A549 (cell line): ENCODE results near the gene PHF23. TPM values are rescaled to one million over a fixed set of nuclear protein-coding genes. Genes with fewer than 3 reads are reported as not detected.

Source experiments
- ATAC-seq, 2 experiments: fragments of 200-7000 bp in 1 of 2; fragments of >200 bp in 1 of 2; cut with Nextera tagmentation in 1 of 2; cut with Tn5 transposase in 1 of 2; 3 replicates each; pipeline versions ENCODE4 v1.8.0 to v1.9.1; 2018 to 2020; ENCODE audit warnings: mild to moderate bottlenecking in 1 of 2, moderate library complexity in 1 of 2
- CTCF ChIA-PET: fragments of 300-600 bp; sonication (Branson Sonifier 250); formaldehyde crosslinking; extraction: SDS; loops from one replicate; lab custom pipeline; 2021; ENCODE audit warnings: antibody characterized with exemption, inconsistent platforms; lab: Yijun Ruan, JAX
- POLR2A ChIA-PET: fragments of 350-600 bp; formaldehyde crosslinking; extraction: SDS; loops from one replicate; lab custom pipeline; 2021; ENCODE audit warnings: antibody characterized with exemption, inconsistent platforms; lab: Yijun Ruan, JAX
- DNase-seq, 2 experiments: peaks; one replicate each; pipeline versions ENCODE4 v3.0.0 to v3.0.0-alpha.2; 2011 to 2016; ENCODE audit warnings: low read depth in 1 of 2, low spot score in 1 of 2
- FAIRE-seq: peaks from 2 replicates; lab custom pipeline; 2011; peaks lifted over from hg19 to GRCh38; lab: Jason Lieb, UNC
- H3K27ac ChIP-seq, 2 experiments: fragments of >200 bp; sonication (Bioruptor Twin); formaldehyde crosslinking; 3 replicates each; pipeline ENCODE4 v1.5.1; 2016 to 2017
- H3K4me1 ChIP-seq: fragments of >200 bp; sonication (Bioruptor Twin); formaldehyde crosslinking; 3 replicates; pipeline ENCODE4 v1.6.1; 2016
- H3K4me2 ChIP-seq: fragments of >200 bp; sonication (Bioruptor Twin); formaldehyde crosslinking; 3 replicates; pipeline ENCODE4 v1.6.1; 2016
- H3K4me3 ChIP-seq: fragments of >200 bp; sonication (Bioruptor Twin); formaldehyde crosslinking; 3 replicates; pipeline ENCODE4 v1.5.1; 2016
- H3K9me3 ChIP-seq: fragments of >200 bp; sonication (Bioruptor Twin); formaldehyde crosslinking; 3 replicates; pipeline ENCODE4 v1.6.1; 2016
- BCL3 ChIP-seq: fragments of >200 bp; sonication (Bioruptor Twin); formaldehyde crosslinking; IDR thresholded peaks from 3 replicates; pipeline ENCODE4 v1.6.1; 2016
- CEBPB ChIP-seq, 2 experiments: fragments of >200 bp in 1 of 2; sonication (Bioruptor Twin) in 1 of 2; formaldehyde crosslinking in 1 of 2; IDR thresholded peaks; 2 replicates each; pipeline ENCODE4 v1.6.1; 2012 to 2016
- CHD2 ChIP-seq: fragments of 150-350 bp; IDR thresholded peaks from 2 replicates; pipeline ENCODE4 v1.6.1; 2014; ENCODE audit warnings: low read length; ENCODE audit not compliant: partially characterized antibody
- EP300 ChIP-seq, 2 experiments: fragments of >200 bp; sonication (Bioruptor Twin); formaldehyde crosslinking; IDR thresholded peaks; 2 replicates in 1 of 2; 3 replicates in 1 of 2; pipeline ENCODE4 v1.6.1; 2016 to 2017
- FOSL2 ChIP-seq, 2 experiments: fragments of 450-650 bp in 1 of 2; fragments of >200 bp in 1 of 2; sonication (Bioruptor Twin) in 1 of 2; formaldehyde crosslinking; IDR thresholded peaks; 2 replicates each; pipeline versions ENCODE4 v1.5.0 to v1.6.1; 2016 to 2020; ENCODE audit warnings: mild to moderate bottlenecking in 1 of 2, moderate library complexity in 1 of 2
- HDAC2 ChIP-seq: fragments of 200-600 bp; sonication (generic); IDR thresholded peaks from 2 replicates; pipeline ENCODE4 v1.6.1; 2016
- JUN ChIP-seq, 2 experiments: fragments of >200 bp; sonication (Bioruptor Twin); formaldehyde crosslinking; IDR thresholded peaks; 2 replicates in 1 of 2; 3 replicates in 1 of 2; pipeline ENCODE4 v1.6.1; 2016 to 2017
- KDM1A ChIP-seq: fragments of 200-600 bp; sonication (generic); IDR thresholded peaks from 2 replicates; pipeline ENCODE4 v1.6.1; 2016; ENCODE audit warnings: low read depth, mild to moderate bottlenecking
- KDM5A ChIP-seq: fragments of 200-600 bp; sonication (generic); IDR thresholded peaks from 2 replicates; pipeline ENCODE4 v1.6.1; 2016; ENCODE audit warnings: antibody characterized with exemption, mild to moderate bottlenecking
- MAZ ChIP-seq: fragments of 150-350 bp; IDR thresholded peaks from 2 replicates; pipeline ENCODE4 v1.6.1; 2014; ENCODE audit warnings: antibody characterized with exemption, low read depth, low read length, borderline replicate concordance
- NR3C1 ChIP-seq: fragments of >200 bp; sonication (Bioruptor Twin); formaldehyde crosslinking; IDR thresholded peaks from 3 replicates; pipeline ENCODE4 v1.6.1; 2017
- PHF8 ChIP-seq: fragments of 200-600 bp; sonication (generic); IDR thresholded peaks from 2 replicates; pipeline ENCODE4 v1.6.1; 2016; ENCODE audit warnings: low read depth, mild to moderate bottlenecking, antibody characterized with exemption, moderate library complexity, borderline replicate concordance
- POLR2A ChIP-seq: IDR thresholded peaks from 2 replicates; pipeline ENCODE4 v1.6.1; 2012; ENCODE audit warnings: mild to moderate bottlenecking, low read length
- POLR2AphosphoS2 ChIP-seq: conservative IDR thresholded peaks from 2 replicates; pipeline ENCODE4 v1.6.1; 2012; ENCODE audit warnings: low read length, improper control_type of control experiment, inconsistent platforms
- RAD21 ChIP-seq, 2 experiments: fragments of >200 bp in 1 of 2; sonication (Bioruptor Twin) in 1 of 2; formaldehyde crosslinking in 1 of 2; IDR thresholded peaks in 1 of 2; conservative IDR thresholded peaks in 1 of 2; 2 replicates in 1 of 2; 3 replicates in 1 of 2; pipeline ENCODE4 v1.6.1; 2012 to 2018; ENCODE audit warnings: inconsistent platforms in 1 of 2
- RFX5 ChIP-seq: fragments of 450-650 bp; IDR thresholded peaks from 2 replicates; pipeline ENCODE4 v1.7.1; 2014; ENCODE audit warnings: antibody characterized with exemption, mild to moderate bottlenecking, moderate library complexity
- SMC3 ChIP-seq: fragments of >200 bp; sonication (Bioruptor Twin); formaldehyde crosslinking; IDR thresholded peaks from 3 replicates; pipeline ENCODE4 v1.6.1; 2018; ENCODE audit warnings: inconsistent platforms
- WGBS: methylation state at CpG from one replicate; pipeline ENCODE4 v1.1.6; 2017; ENCODE audit errors: missing lambda C conversion rate; 5-methylcytosine and 5-hydroxymethylcytosine counted together
- polyA plus RNA-seq, 4 experiments: library from polyadenylated mRNA; depleted of rRNA in 3 of 4; stranded (reverse); fragments of >200 nt; fragmentation: RNase III in 1 of 4; extraction: RNeasy Plus Mini Kit Qiagen cat#74134 plus additional on column Dnase treatment in 1 of 4; gene quantifications; 2 replicates in 3 of 4; 3 replicates in 1 of 4; pipeline ENCODE4 v1.2.3, GENCODE V29; 2011 to 2017
- TF ChIP-seq, protein P1 (sequence below): fragments of 200-600 bp; sonication (generic); IDR thresholded peaks from 2 replicates; pipeline ENCODE4 v1.6.1; 2016; ENCODE audit warnings: antibody characterized with exemption, mild to moderate bottlenecking, moderate library complexity
- TF ChIP-seq, protein P2 (sequence below): IDR thresholded peaks from 2 replicates; pipeline ENCODE4 v1.6.1; 2012
- TF ChIP-seq, protein P3 (sequence below): fragments of 250-450 bp; sonication (Bioruptor Pico); IDR thresholded peaks from 2 replicates; pipeline ENCODE4 v1.5.0; 2021; ENCODE audit warnings: mild to moderate bottlenecking, moderate library complexity, borderline replicate concordance
- TF ChIP-seq, protein P4 (sequence below): IDR thresholded peaks from 2 replicates; pipeline ENCODE4 v1.6.1; 2012

Gene PHF23
- polyA plus RNA-seq, 2 of the 4 experiments (the other 2 are of a cell fraction) = 52.1 to 80.2 TPM

DNA sequence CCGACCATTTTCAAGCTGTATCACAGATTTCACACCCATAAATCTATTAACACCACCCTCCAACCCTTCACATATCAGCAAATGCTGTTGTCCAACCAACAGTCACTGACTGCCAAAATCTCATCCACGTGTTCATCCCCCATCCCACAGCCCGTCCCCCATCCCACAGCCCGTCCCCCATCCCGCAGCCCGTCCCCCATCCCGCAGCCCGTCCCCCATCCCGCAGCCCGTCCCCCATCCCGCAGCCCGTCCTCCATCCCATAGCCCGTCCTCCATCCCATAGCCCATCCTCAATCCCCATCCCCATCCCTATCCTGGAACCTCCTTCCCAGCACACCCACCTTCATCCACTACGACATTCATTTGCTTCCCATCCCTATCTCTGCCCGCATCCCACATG is 33.7 kb downstream of the PHF23 start:
- Histone ChIP-seq H3K27ac (peak overlapping the region; percentile 82 to 85), H3K4me1 (peaks cover 12% of the 10 kb centered on the region), H3K9me3 (no peaks in the 10 kb centered on the region), H3K4me2 (peak overlapping the region; percentile 84), H3K4me3 (peak overlapping the region; percentile 52)
- ATAC-seq (no peak), FAIRE-seq (no peak)
- WGBS = 78% methylated on average over 7 of the region's 15 CpGs
- CTCF ChIA-PET = interaction anchor here (0.8 to 5.3 kb wide), 5 partner anchors 9 to 159 kb away, joined by 3 to 20 read pairs (median 5); partner anchors contain the start of gene ASGR1
- POLR2A ChIA-PET = no interaction called here
- TF ChIP-seq, protein P1, sequence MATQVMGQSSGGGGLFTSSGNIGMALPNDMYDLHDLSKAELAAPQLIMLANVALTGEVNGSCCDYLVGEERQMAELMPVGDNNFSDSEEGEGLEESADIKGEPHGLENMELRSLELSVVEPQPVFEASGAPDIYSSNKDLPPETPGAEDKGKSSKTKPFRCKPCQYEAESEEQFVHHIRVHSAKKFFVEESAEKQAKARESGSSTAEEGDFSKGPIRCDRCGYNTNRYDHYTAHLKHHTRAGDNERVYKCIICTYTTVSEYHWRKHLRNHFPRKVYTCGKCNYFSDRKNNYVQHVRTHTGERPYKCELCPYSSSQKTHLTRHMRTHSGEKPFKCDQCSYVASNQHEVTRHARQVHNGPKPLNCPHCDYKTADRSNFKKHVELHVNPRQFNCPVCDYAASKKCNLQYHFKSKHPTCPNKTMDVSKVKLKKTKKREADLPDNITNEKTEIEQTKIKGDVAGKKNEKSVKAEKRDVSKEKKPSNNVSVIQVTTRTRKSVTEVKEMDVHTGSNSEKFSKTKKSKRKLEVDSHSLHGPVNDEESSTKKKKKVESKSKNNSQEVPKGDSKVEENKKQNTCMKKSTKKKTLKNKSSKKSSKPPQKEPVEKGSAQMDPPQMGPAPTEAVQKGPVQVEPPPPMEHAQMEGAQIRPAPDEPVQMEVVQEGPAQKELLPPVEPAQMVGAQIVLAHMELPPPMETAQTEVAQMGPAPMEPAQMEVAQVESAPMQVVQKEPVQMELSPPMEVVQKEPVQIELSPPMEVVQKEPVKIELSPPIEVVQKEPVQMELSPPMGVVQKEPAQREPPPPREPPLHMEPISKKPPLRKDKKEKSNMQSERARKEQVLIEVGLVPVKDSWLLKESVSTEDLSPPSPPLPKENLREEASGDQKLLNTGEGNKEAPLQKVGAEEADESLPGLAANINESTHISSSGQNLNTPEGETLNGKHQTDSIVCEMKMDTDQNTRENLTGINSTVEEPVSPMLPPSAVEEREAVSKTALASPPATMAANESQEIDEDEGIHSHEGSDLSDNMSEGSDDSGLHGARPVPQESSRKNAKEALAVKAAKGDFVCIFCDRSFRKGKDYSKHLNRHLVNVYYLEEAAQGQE = no peak
- TF ChIP-seq JUN (IDR thresholded peaks at IDR 0.05) = no peak
- TF ChIP-seq SMC3 = no peak
- no peak for TF ChIP-seq FOSL2 (IDR thresholded peaks at IDR 0.05)
- no peak for TF ChIP-seq FOSL2 (CRISPR knock-in tag; IDR thresholded peaks at IDR 0.05)
- TF ChIP-seq, all 56 proteins: peak for 0
- no peak for DNase-seq

GRCh38 chr17:7204828-7205461 is 34.3 kb downstream of the PHF23 start:
- POLR2A ChIA-PET = no interaction called here
- peak; percentile 87 to 91 for ATAC-seq
- peak overlapping the region; percentile 82 to 85 for H3K27ac ChIP-seq
- H3K4me2 ChIP-seq = peak overlapping the region; percentile 84
- DNase-seq = peak; percentile 94 to 98
- 1% methylated on average over 34 of the region's 34 CpGs for WGBS
- TF ChIP-seq BCL3 (no peak), CEBPB (IDR thresholded peaks at IDR 0.05) (no peak), NR3C1 (no peak), RFX5 (peak; percentile 56; the same call in 1 of the 2 replicates), POLR2A (peak; percentile 59), MAZ (peak; percentile 52; the same call in 1 of the 2 replicates), RAD21 (conservative IDR thresholded peaks at IDR 0.05 in 1 of 2, IDR thresholded peaks at IDR 0.05 in 1 of 2) (no peak), JUN (IDR thresholded peaks at IDR 0.05) (peak in 1 of 2 experiments; percentile 35; a peak in 2 of 5 replicates), KDM5A (no peak), CHD2 (peak; percentile 57), HDAC2 (no peak), KDM1A (no peak), EP300 (IDR thresholded peaks at IDR 0.05) (no peak), POLR2AphosphoS2 (no peak), PHF8 (0 out of 2 replicates have a peak, but pooled peaks have one; percentile 19)
- TF ChIP-seq, protein P2, sequence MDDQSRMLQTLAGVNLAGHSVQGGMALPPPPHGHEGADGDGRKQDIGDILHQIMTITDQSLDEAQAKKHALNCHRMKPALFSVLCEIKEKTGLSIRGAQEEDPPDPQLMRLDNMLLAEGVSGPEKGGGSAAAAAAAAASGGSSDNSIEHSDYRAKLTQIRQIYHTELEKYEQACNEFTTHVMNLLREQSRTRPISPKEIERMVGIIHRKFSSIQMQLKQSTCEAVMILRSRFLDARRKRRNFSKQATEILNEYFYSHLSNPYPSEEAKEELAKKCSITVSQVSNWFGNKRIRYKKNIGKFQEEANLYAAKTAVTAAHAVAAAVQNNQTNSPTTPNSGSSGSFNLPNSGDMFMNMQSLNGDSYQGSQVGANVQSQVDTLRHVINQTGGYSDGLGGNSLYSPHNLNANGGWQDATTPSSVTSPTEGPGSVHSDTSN = no peak
- TF ChIP-seq, protein P3, sequence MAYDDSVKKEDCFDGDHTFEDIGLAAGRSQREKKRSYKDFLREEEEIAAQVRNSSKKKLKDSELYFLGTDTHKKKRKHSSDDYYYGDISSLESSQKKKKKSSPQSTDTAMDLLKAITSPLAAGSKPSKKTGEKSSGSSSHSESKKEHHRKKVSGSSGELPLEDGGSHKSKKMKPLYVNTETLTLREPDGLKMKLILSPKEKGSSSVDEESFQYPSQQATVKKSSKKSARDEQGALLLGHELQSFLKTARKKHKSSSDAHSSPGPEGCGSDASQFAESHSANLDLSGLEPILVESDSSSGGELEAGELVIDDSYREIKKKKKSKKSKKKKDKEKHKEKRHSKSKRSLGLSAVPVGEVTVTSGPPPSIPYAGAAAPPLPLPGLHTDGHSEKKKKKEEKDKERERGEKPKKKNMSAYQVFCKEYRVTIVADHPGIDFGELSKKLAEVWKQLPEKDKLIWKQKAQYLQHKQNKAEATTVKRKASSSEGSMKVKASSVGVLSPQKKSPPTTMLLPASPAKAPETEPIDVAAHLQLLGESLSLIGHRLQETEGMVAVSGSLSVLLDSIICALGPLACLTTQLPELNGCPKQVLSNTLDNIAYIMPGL = no peak
- TF ChIP-seq, protein P4, sequence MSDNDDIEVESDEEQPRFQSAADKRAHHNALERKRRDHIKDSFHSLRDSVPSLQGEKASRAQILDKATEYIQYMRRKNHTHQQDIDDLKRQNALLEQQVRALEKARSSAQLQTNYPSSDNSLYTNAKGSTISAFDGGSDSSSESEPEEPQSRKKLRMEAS = peak; percentile 48; the same call in 1 of the 2 replicates
- peaks cover 12% of the 10 kb centered on the region for H3K4me1 ChIP-seq
- no peaks in the 10 kb centered on the region for H3K9me3 ChIP-seq
- no peak for FAIRE-seq
- peak overlapping the region; percentile 52 for H3K4me3 ChIP-seq
- CTCF ChIA-PET = interaction anchor here (2.0 to 2.8 kb wide), 2 partner anchors 9 to 160 kb away, joined by 9 to 10 read pairs; no protein-coding TSS in a partner anchor
